22Rv1 (cell line): Measurements from ENCODE around the gene DMRTA2.

Source experiments
- H3K27ac ChIP-seq: fragments of 450-650 bp; 2 replicates; pipeline ENCODE4 v1.5.1; 2017
- CTCF ChIP-seq: fragments of 450-650 bp; IDR thresholded peaks from 2 replicates; pipeline ENCODE4 v1.5.1; 2017; ENCODE audit warnings: mild to moderate bottlenecking
- ZFX ChIP-seq: fragments of 450-650 bp; IDR thresholded peaks from 2 replicates; pipeline ENCODE4 v1.6.1; 2017; ENCODE audit warnings: antibody characterized with exemption, borderline replicate concordance

The DMRTA2 gene

GRCh38 chr1:50450861-50451653, 27.8 kb upstream of the DMRTA2 start:
- no peak overlapping the region for H3K27ac ChIP-seq
- TF ChIP-seq CTCF (no peak), ZFX (no peak)

GRCh38 chr1:50447961-50448360, 24.7 kb upstream of the DMRTA2 start:
- no peak for TF ChIP-seq ZFX
- no peak for TF ChIP-seq CTCF

GRCh38 chr1:50441183-50441582, 17.9 kb upstream of the DMRTA2 start:
- no peak for TF ChIP-seq ZFX
- TF ChIP-seq CTCF: no peak
- H3K27ac ChIP-seq: no peak overlapping the region

More at GRCh38 chr1:50447961-50448360, 24.7 kb upstream of the DMRTA2 start:
- H3K27ac ChIP-seq: no peak overlapping the region

- TF ChIP-seq CTCF (no peak), ZFX (no peak)
- H3K27ac ChIP-seq: no peak overlapping the region
Observed at GRCh38 chr1:50438945-50439344, 15.7 kb upstream of the DMRTA2 start.

GRCh38 chr1:50436489-50436888, 13.2 kb upstream of the DMRTA2 start:
- H3K27ac ChIP-seq: no peak overlapping the region
- no peak for TF ChIP-seq ZFX
- no peak for TF ChIP-seq CTCF

GRCh38 chr1:50430010-50430405, 6.8 kb upstream of the DMRTA2 start:
- no peak overlapping the region for H3K27ac ChIP-seq
- TF ChIP-seq ZFX (no peak), CTCF (no peak)
